ENCODE measurements around the gene SLC22A12.

Gene SLC22A12

GRCh38 chr11:64614917-64615316 lies 23.9 kb downstream of the SLC22A12 start:
- Histone ChIP-seq H3K56ac (ENCODE audit: low read length) (no peak overlapping the region), H3K4me3 (ENCODE audit: low read length) (no peak overlapping the region), H2AK5ac (ENCODE audit: low read length) (no peak overlapping the region), H3K9ac (ENCODE audit: low read length) (no peak overlapping the region), H3K36me3 (ENCODE audit: control insufficient read depth, insufficient read depth, low read length) (no peaks in the 10 kb centered on the region), H3K4me1 (ENCODE audit: control insufficient read depth, low read depth, low read length) (no peaks in the 10 kb centered on the region), H3K27ac (ENCODE audit: low read depth, low read length) (no peak overlapping the region), H3K79me2 (ENCODE audit: control insufficient read depth, insufficient read depth, low read length) (no peaks in the 10 kb centered on the region), H3K18ac (ENCODE audit: low read length) (no peak overlapping the region), H4K8ac (ENCODE audit: low read depth, low read length) (no peak overlapping the region), H3K4ac (ENCODE audit: low read depth, low read length) (no peak overlapping the region), H3K27me3 (ENCODE audit: insufficient read depth, low read length, poor library complexity) (no peaks in the 10 kb centered on the region), H2BK5ac (ENCODE audit: low read length) (no peak overlapping the region), H2BK15ac (replicated peaks; ENCODE audit: low read depth) (no peak overlapping the region), H4K5ac (ENCODE audit: low read length) (no peak overlapping the region), H3K79me1 (ENCODE audit: low read length) (no peaks in the 10 kb centered on the region), H3K23ac (ENCODE audit: low read length) (no peak overlapping the region), H3K4me2 (ENCODE audit: low read length) (no peak overlapping the region), H2BK120ac (ENCODE audit: low read depth, low read length) (no peak overlapping the region)
- WGBS (ENCODE audit: extremely low coverage, insufficient coverage, low lambda C conversion rate), result no CpG with 5 or more reads among the region's 5 CpGs
- DNase-seq, result no peak

GRCh38 chr11:64616817-64617216 lies 25.8 kb downstream of the SLC22A12 start:
- Histone ChIP-seq H3K27ac (ENCODE audit: low read depth, low read length) (no peak overlapping the region), H2AK5ac (ENCODE audit: low read length) (no peak overlapping the region), H2BK120ac (ENCODE audit: low read depth, low read length) (no peak overlapping the region), H3K18ac (ENCODE audit: low read length) (no peak overlapping the region), H3K27me3 (ENCODE audit: insufficient read depth, low read length, poor library complexity) (no peaks in the 10 kb centered on the region), H4K8ac (ENCODE audit: low read depth, low read length) (no peak overlapping the region), H2BK15ac (replicated peaks; ENCODE audit: low read depth) (no peak overlapping the region), H3K4ac (ENCODE audit: low read depth, low read length) (no peak overlapping the region), H3K23ac (ENCODE audit: low read length) (no peak overlapping the region), H3K4me2 (ENCODE audit: low read length) (no peak overlapping the region), H3K4me3 (ENCODE audit: low read length) (no peak overlapping the region), H3K9ac (ENCODE audit: low read length) (no peak overlapping the region), H3K4me1 (ENCODE audit: control insufficient read depth, low read depth, low read length) (no peaks in the 10 kb centered on the region), H3K36me3 (ENCODE audit: control insufficient read depth, insufficient read depth, low read length) (no peaks in the 10 kb centered on the region), H3K79me2 (ENCODE audit: control insufficient read depth, insufficient read depth, low read length) (no peaks in the 10 kb centered on the region), H4K5ac (ENCODE audit: low read length) (no peak overlapping the region), H3K56ac (ENCODE audit: low read length) (no peak overlapping the region), H2BK5ac (ENCODE audit: low read length) (no peak overlapping the region), H3K79me1 (ENCODE audit: low read length) (no peaks in the 10 kb centered on the region)
- WGBS (ENCODE audit: extremely low coverage, insufficient coverage, low lambda C conversion rate), result no CpG with 5 or more reads among the region's 3 CpGs
- no peak for DNase-seq

- Histone ChIP-seq H3K9ac (ENCODE audit: low read length) (no peak overlapping the region), H3K27me3 (ENCODE audit: insufficient read depth, low read length, poor library complexity) (no peaks in the 10 kb centered on the region), H4K5ac (ENCODE audit: low read length) (peak overlapping the region; percentile 60), H3K56ac (ENCODE audit: low read length) (no peak overlapping the region), H3K4me1 (ENCODE audit: control insufficient read depth, low read depth, low read length) (no peaks in the 10 kb centered on the region), H3K36me3 (ENCODE audit: control insufficient read depth, insufficient read depth, low read length) (no peaks in the 10 kb centered on the region), H2AK5ac (ENCODE audit: low read length) (no peak overlapping the region), H3K23ac (ENCODE audit: low read length) (no peak overlapping the region), H2BK120ac (ENCODE audit: low read depth, low read length) (no peak overlapping the region), H3K27ac (ENCODE audit: low read depth, low read length) (no peak overlapping the region), H3K4me3 (ENCODE audit: low read length) (no peak overlapping the region), H3K18ac (ENCODE audit: low read length) (no peak overlapping the region), H3K79me1 (ENCODE audit: low read length) (no peaks in the 10 kb centered on the region), H3K4me2 (ENCODE audit: low read length) (no peak overlapping the region), H3K4ac (ENCODE audit: low read depth, low read length) (no peak overlapping the region), H4K8ac (ENCODE audit: low read depth, low read length) (no peak overlapping the region), H2BK5ac (ENCODE audit: low read length) (no peak overlapping the region), H3K79me2 (ENCODE audit: control insufficient read depth, insufficient read depth, low read length) (no peaks in the 10 kb centered on the region), H2BK15ac (replicated peaks; ENCODE audit: low read depth) (no peak overlapping the region)
- no peak for DNase-seq
- WGBS (ENCODE audit: extremely low coverage, insufficient coverage, low lambda C conversion rate), result no CpG with 5 or more reads among the region's 4 CpGs
Observed at GRCh38 chr11:64619196-64619595, 28.2 kb downstream of the SLC22A12 start.

- no peak overlapping the region for H2BK120ac ChIP-seq (ENCODE audit: low read depth, low read length)
- no peak overlapping the region for H3K4me2 ChIP-seq (ENCODE audit: low read length)
- H3K4me1 ChIP-seq (ENCODE audit: control insufficient read depth, low read depth, low read length), result no peaks in the 10 kb centered on the region
- H3K27me3 ChIP-seq (ENCODE audit: insufficient read depth, low read length, poor library complexity), result no peaks in the 10 kb centered on the region
- H3K56ac ChIP-seq (ENCODE audit: low read length), result peak overlapping the region; percentile 51
- peak overlapping the region; percentile 60 for H4K5ac ChIP-seq (ENCODE audit: low read length)
- H3K9ac ChIP-seq (ENCODE audit: low read length), result no peak overlapping the region
- H4K8ac ChIP-seq (ENCODE audit: low read depth, low read length), result no peak overlapping the region
- no peak overlapping the region for H3K18ac ChIP-seq (ENCODE audit: low read length)
- H3K27ac ChIP-seq (ENCODE audit: low read depth, low read length), result no peak overlapping the region
- no peaks in the 10 kb centered on the region for H3K79me2 ChIP-seq (ENCODE audit: control insufficient read depth, insufficient read depth, low read length)
- no peaks in the 10 kb centered on the region for H3K79me1 ChIP-seq (ENCODE audit: low read length)
- no peak overlapping the region for H3K23ac ChIP-seq (ENCODE audit: low read length)
- H2BK5ac ChIP-seq (ENCODE audit: low read length), result no peak overlapping the region
- H2BK15ac ChIP-seq (replicated peaks; ENCODE audit: low read depth), result no peak overlapping the region
- no peak overlapping the region for H3K4me3 ChIP-seq (ENCODE audit: low read length)
- no peak overlapping the region for H3K4ac ChIP-seq (ENCODE audit: low read depth, low read length)
- whole genome bisulfite sequencing (ENCODE audit: extremely low coverage, insufficient coverage, low lambda C conversion rate), result no CpG with 5 or more reads among the region's 5 CpGs
- H2AK5ac ChIP-seq (ENCODE audit: low read length), result no peak overlapping the region
- DNase-seq, result peak; percentile 85
- H3K36me3 ChIP-seq (ENCODE audit: control insufficient read depth, insufficient read depth, low read length), result no peaks in the 10 kb centered on the region
Observed at GRCh38 chr11:64619811-64620380, 28.9 kb downstream of the SLC22A12 start.

- Histone ChIP-seq H3K79me2 (ENCODE audit: control insufficient read depth, insufficient read depth, low read length) (no peaks in the 10 kb centered on the region), H3K27ac (ENCODE audit: low read depth, low read length) (no peak overlapping the region)
Observed at GRCh38 chr11:64620381-64620971, 29.5 kb downstream of the SLC22A12 start.

More at GRCh38 chr11:64620381-64620971, 29.5 kb downstream of the SLC22A12 start:
- no peak overlapping the region for H4K8ac ChIP-seq (ENCODE audit: low read depth, low read length)
- no peak overlapping the region for H3K23ac ChIP-seq (ENCODE audit: low read length)
- no peak for DNase-seq
- no peak overlapping the region for H3K4me3 ChIP-seq (ENCODE audit: low read length)
- H2BK15ac ChIP-seq (replicated peaks; ENCODE audit: low read depth), result no peak overlapping the region
- H3K27me3 ChIP-seq (ENCODE audit: insufficient read depth, low read length, poor library complexity), result no peaks in the 10 kb centered on the region
- H2BK5ac ChIP-seq (ENCODE audit: low read length), result no peak overlapping the region
- no peaks in the 10 kb centered on the region for H3K79me1 ChIP-seq (ENCODE audit: low read length)
- H3K4me2 ChIP-seq (ENCODE audit: low read length), result no peak overlapping the region
- H2BK120ac ChIP-seq (ENCODE audit: low read depth, low read length), result no peak overlapping the region
- H3K9ac ChIP-seq (ENCODE audit: low read length), result no peak overlapping the region
- H3K56ac ChIP-seq (ENCODE audit: low read length), result no peak overlapping the region
- H3K18ac ChIP-seq (ENCODE audit: low read length), result no peak overlapping the region
- H3K36me3 ChIP-seq (ENCODE audit: control insufficient read depth, insufficient read depth, low read length), result no peaks in the 10 kb centered on the region
- WGBS (ENCODE audit: extremely low coverage, insufficient coverage, low lambda C conversion rate), result no CpG with 5 or more reads among the region's 13 CpGs
- H4K5ac ChIP-seq (ENCODE audit: low read length), result no peak overlapping the region
- no peaks in the 10 kb centered on the region for H3K4me1 ChIP-seq (ENCODE audit: control insufficient read depth, low read depth, low read length)
- no peak overlapping the region for H2AK5ac ChIP-seq (ENCODE audit: low read length)
- no peak overlapping the region for H3K4ac ChIP-seq (ENCODE audit: low read depth, low read length)

Data from mesendoderm (in vitro differentiated cells).